HG03442 (cell line): ENCODE data around the gene CFAP92.
"Not testable (repeated sequence)": the region's sequence is repeated elsewhere in the genome, so short reads cannot be mapped to it uniquely, and the experiment has no call there.

Experiments used
- ATAC-seq: cut with Tn5 transposase; IDR thresholded peaks from one replicate; pipeline ENCODE4 v1.9.1; 2021; ENCODE audit warnings: mild to moderate bottlenecking, moderate library complexity; ENCODE audit not compliant: unreplicated experiment

Gene CFAP92

DNA sequence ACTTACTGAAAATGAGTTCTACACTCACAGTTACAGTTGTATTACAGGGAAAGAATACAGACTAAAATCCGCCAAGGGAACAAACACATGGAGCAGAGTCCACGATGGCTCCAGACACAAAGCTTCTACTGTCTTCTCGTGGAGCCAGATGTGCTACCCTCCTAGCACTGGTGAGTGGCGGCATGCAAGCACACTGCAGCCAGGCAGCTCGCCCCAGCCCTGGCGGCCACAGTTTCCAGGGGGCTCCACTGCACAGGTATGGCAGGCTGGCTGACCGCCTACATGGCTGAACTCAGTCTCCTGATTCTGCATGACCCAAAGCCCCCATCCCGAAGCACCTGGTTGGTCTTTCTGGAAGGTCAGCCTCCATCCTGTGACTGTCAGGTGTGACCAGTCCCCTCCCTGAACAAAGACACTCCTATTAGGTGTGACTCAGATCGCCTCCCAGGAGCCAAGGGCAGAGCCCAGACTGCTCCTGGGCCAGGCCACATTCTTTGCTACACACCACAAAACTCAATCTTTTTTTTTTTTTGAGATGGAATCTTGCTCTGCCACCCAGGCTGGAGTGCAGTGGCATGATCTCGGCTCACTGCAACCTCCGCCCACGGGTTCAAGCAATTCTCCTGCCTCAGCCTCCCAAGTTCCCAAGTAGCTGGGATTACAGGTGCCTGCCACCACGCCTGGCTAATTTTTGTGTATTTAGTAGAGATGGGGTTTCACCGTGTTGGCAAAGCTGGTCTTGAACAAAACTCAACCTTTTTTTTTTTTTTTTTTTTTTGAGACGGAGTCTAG lies 51.5 kb downstream of the CFAP92 start:
- ATAC-seq, result no peak

DNA sequence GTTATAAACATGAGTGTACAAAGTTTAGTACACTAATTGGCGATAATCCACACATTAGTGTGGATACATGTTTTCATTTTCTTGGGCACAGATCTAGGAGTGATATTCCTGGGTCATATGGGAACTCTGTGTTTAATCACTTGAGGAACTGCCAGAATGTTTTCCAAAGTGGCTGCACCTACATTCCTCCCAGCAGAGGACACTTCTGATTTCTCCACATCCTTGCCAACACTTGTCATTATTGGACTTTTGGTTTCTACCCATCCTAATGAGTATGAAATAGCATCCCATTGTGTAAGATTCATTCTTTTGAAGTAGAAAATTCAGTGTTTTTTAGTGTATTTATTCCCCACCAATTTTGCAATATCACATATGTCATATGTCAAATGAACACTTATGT lies 53.6 kb downstream of the CFAP92 start:
- no peak for ATAC-seq

DNA sequence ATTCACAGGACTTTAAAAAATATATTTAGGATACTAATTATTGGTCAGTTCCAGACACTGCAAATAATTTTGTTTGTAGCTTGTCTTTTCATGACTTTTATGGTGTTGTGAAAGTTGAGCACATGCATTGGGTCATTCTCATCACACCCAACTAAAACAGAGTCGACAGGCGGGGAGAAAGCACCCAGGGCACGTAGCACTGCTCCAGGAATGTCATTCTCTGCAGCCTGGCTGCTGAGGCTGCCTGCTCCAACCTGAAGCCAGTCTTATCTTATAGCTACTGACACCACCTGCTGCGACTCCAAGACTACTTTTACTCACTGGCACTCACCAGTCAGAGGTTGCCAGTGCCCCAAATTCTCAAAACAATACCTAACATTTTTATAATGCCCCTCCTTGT lies 57.5 kb downstream of the CFAP92 start:
- no peak for ATAC-seq

DNA sequence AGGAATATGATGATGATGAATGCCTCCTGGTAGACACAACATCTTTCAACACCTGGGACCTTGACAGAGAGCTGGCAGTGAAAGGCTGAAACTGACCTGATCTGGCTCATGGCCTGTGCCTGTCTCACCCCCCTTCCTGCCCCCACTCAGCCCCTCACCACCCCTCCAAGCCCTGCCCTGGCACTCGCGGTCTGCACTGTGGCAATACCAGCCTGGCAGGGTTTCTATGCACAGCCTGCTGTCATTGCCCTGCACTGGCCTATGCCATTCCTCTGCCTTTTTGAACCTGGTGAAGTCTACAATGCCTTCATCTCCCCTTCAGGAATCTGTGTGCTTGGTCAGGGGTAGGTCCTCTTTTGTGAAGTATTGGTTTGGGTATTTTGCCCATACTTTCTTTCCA lies 58.0 kb downstream of the CFAP92 start:
- ATAC-seq, result no peak

DNA sequence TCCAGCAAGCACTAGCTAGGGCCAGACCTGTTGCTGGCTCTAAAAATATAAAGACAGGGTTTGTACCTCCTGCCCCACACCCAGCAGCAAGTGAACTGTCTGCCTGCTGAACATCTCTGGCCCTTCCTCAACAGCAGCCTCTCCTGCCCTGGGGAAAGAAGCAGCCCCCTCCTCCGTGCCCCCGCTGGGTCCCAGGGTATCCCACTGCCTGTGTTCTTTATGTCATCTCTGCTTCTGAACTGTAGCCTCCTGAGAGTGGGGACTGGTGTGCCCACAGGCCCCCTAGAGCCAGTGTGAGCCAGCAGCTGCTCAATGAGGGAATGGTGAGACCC lies 60.0 kb downstream of the CFAP92 start:
- no peak for ATAC-seq

DNA sequence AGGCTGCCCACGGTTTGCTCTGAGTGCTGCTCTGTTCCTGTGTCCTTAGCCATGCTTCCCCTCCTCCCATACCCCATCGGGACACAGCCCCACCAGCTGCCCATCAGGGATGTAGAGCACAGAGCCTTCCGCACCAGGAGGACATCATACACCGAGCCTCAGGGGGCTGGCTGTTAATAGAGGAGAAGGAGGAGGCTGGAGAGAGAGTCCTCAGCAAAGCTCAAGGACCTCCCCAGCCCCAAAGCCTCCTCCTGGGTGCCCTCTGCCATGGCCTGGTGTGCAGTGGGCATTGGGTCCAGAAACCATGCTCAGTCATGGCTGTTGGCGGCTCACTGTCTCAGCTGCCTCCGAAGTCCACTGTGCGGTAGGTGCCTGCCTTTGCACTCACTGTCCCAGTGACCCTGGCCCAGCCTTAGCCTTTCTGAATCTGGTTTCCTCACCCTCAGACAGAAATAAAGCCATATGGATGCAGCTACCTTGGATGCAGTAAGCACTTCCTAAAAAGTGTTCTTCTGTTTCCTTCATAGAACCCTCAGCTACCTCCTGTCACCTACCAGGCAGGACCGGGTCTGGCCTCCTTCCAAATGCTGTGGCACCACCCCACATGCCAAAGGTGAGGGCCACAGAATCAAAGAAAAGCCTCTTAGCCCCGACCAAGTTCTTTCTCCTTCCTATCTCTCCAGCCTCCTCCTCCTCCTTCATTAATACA lies 60.5 kb downstream of the CFAP92 start:
- no peak for ATAC-seq

DNA sequence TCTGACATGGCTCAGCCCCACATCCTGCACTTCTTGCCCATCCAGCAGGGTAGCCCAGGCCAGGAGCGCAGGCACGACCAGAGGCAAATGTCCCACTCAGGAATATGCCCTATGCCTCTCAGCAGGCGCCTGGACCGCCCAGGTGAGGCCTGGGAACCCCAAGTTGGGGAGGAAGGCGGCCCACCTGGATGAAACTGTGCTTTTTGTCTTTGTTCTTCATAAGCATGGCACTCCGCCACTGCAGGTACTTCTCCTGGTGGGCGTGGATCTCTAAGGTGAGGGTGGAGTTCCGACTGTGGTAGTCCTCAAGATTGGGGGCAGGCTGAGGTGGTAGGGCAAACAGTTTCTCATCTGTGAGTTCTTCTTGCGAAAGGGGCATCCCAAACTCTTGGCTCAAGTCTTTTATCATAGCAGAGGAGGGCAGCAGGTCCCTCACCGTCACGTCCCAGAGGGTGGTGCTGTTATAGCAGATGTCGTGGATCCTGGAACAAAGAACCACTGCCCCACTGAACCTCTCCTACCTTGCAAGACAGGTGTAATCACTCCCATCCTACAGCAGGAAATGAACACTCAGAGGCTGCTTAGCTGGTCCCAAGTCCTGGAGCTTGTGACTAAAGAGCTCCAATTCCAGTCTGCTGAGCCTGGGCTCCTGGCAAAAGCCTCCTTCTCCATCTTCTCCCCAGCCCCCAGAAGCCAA lies 61.2 kb downstream of the CFAP92 start:
- ATAC-seq, result no peak

DNA sequence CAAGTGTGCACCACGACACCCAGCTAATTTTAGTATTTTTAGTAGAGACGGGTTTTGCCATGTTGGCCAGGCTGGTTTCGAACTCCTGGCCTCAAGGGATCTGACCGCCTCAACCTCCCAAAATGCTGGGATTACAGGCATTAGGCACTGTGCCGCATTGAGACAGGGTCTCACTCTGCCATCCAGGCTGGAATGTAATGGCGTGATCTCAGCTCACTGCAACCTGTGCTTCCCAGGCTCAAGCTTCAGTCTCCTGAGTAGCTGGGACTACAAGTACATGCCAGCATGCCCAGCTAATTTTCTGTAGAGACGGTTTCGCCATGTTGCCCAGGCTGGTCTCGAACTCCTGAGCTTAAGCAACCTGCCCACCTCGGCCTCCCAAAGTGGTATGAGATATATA lies 62.8 kb downstream of the CFAP92 start:
- ATAC-seq, result no peak

DNA sequence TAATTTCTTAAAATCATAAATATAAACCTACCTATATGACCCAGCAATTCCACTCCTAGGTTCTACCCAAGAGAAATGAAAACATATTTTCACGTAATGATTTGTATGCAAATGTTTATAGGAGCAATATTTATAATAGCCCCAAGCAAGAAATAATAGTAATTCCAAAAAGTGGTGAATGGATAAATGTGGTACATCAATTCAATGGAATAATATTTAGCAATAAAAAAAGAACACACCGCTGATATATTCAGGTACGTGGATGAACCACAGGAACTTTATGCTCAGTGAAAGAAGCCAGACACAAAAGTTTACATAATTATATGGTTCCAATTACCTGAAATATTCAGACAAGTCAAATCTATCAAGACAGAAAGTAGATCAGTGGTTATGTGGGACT lies 64.5 kb downstream of the CFAP92 start:
- ATAC-seq, result no peak

DNA sequence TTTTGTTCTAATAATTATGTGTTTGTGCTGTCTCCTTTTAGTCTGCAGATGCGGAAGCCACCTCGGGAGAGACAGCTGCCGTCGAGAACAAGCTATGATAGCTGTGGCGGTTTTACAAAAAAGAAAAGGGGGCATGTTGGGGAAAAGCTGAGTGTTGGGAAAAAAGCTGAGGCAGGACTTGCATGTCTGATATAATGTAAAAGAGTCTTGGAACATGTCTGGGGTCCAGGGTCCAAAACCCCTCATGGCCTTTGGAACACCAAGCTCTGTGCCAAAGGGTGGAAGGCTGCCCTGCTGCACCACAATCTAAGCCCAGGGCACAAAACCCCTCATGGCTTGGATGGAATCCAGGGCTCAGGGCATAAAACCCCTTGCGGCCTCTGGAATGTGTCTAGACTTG lies 69.9 kb downstream of the CFAP92 start:
- ATAC-seq, result not testable (repeated sequence)

DNA sequence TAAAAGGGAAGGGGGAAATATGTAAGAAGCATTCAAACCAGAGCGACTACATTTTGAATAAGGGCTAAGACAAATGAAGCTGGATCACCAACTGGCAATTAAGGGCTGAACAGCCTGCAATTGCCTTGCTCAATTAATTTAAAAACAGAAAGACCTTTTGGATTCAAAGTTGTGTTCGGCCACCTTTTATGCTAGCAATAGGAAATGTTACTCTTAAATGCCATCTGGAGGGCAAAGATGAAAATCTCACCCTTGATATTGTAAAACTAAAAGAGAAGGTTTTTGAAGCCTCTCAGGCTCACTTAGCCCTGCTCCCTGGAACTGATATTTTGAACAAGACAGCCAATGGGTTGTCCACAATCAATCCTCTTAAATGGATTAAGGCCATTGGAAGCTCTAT lies 70.3 kb downstream of the CFAP92 start:
- no peak for ATAC-seq

DNA sequence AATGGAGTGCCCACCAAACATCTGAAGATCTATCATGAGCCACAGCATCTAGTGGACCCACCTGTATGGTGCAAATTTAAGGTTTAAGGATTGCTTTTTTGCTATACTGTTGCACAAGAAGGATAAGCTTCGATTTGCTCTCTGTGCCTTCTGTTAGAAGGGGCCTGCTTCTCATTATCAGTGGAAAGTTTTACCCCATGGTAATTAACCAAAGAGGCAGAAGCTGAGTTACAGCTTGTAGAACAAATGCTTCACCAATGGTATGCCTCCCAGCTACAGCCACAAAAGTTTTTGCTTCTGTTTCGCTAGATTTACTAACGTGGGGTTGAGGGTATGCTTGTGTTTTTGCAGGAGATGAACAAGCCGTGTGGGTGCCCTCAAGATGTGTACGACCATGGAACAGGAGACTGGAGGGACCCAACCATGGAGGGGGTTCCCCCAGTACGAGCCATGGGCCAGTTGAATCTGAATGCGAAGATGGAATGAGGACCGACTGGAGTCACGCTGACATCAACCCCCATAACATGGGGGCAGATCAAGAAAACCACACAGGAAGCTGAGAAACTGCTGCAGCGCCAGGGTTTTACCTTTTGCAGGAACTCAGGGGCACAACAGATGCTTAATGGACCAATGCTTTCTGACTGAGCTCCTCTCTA lies 70.9 kb downstream of the CFAP92 start:
- no peak for ATAC-seq

DNA sequence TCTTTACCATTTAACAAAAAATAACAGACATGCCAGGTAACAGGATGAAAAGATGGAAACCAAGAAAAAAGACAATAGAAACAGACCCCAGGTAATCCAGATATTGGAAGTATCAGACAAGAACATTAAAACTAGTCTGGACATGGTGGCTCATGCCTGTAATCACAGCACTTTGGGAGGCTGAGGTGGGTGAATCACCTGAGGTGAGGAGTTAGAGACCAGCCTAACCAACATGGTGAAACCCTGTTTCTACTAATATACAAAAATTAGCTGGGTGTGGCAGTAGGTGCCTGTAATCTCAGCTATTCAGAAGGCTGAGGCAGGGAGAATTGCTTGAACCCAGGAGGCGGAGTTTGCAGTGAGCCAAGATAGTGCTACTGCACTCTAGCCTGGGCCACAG lies 73.9 kb downstream of the CFAP92 start:
- ATAC-seq, result no peak

DNA sequence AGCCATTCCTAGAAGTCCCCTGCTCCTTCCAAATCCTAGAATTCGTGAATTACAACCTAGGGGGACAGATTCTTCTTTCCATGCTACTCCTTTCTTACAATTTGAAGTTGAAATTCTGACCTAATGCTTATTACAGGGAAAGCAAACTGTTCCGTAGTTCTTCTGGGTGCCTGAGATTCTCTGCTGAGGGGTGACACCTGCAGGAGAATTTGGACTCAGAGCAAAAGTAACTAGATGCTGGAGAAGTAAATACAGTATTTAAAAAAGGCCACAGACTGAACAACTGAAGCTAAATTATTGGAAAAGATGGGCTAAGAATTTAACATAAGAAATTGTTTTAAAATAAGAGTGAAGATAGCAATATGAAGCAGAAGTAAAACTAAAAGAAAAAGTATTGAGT lies 76.6 kb downstream of the CFAP92 start:
- no peak for ATAC-seq

DNA sequence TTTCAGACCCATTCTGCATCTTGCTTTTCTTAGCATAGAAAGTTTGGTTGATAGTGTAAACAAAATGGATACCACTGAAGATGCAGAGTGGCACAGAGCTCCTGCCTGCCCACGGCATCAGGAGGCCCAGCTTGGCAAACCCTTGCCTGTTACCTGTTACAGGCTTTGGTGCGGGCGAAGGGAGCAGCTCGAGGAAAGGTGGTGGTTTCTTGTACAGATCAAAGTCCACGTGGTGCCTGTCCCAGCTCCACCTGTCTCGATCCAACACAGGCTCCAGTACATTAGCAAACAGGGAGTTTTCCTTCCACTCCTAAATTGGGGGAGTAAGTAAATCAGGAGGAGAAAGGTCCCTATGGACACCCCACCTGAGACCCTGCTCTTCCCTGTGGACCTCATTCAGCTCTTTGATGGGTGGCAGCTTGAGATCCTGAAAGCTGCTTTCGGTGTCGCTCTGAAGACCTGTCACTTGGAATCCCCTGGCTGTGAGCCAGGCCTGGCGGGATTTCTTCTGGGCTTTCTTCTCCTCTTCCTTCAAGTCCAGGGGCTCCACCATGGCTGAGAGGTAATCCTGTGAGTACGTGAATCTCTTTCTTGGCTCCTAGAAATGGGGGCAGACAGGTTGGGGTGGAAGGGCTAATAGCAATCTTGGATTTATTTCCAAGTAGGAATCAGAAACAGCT lies 78.8 kb downstream of the CFAP92 start:
- ATAC-seq, result no peak

DNA sequence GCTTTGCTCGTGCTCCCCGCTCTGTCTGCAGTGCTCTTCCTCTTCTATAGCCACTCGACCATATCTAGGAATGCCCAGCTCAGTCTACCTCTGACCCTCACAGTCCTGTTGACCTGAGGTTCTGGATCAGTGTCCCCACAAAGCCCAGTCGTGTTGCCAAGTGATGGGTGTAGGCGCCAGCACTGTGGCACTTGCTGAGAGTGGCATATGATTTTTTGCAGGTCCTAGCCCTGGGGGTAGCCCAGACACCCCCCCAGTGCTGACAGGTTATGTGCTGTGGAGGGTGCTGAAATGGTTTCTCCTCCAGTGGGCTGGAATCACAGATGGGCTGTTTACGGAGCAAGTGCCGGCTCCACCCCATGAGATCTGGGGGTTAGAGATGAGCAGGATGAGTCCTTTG lies 82.0 kb downstream of the CFAP92 start:
- ATAC-seq, result no peak

DNA sequence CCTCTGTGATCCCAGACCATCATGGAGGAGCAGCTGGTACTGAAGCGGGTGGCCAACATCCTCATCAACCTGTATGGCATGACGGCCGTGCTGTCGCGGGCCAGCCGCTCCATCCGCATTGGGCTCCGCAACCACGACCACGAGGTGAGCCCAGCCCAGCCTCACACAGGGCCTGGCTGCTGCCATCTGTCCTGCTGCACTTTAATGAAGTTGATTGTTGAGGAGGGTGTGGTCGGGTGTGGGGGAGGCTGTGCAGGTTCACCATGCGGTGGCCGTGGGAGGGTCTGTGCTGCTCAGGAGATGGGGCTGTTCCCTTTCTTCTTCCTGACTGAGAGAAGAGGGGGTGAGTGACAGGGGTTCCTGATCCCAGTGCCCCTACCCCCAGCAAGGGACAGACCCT lies 83.9 kb downstream of the CFAP92 start:
- ATAC-seq, result no peak

DNA sequence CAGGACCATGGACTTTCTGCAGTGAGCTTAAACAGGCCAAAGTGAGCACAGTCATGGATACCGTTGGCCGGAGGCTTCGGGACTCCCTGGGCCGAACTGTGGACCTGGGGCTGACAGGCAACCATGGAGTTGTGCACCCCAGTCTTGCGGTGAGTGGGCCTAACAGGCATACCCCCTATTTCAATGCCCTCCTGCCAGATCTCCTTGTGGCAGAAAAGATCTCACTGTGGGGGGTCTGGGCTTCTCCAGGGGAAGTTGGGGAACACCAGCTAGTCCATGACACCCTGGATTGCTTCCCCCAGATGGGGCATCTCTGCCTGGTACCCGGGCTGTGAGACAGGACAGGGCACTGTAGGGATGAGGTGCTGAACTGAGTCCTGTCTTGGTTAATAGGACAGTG lies 84.9 kb downstream of the CFAP92 start:
- no peak for ATAC-seq

DNA sequence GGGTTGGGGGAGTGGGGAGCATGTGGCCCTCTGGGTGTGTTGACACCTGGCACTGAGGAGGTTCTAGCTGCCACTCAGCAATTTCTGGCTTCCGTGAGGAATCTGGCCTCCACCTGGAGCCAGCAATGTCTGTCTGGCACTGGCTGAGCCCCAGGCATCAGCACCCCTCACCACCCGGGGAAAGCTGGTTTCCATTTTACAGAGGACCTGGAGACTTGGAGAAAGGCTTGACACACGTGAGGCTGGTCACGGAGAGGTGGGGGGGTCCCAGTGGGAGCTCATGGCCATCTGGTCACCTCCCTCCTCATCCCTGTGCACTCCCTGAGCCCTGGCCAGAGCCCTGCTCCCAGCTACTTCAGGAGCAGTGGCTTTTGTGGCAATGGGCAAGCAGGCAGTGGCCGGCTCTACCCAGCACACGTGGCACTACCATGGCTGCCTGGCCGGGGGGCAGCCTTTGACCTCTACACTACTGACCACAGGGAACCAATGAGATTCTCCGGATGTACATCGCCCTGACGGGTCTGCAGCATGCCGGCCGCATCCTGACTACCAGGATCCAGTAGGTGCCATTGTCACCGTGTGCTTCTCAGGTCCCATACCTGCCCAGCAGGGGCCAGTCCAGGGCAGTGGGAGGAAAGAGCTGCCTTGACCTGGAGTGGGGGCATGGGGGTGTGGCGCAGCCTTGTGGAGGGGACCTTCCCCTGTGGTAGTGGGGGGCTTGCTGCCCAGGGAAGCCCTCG lies 86.0 kb downstream of the CFAP92 start:
- no peak for ATAC-seq

DNA sequence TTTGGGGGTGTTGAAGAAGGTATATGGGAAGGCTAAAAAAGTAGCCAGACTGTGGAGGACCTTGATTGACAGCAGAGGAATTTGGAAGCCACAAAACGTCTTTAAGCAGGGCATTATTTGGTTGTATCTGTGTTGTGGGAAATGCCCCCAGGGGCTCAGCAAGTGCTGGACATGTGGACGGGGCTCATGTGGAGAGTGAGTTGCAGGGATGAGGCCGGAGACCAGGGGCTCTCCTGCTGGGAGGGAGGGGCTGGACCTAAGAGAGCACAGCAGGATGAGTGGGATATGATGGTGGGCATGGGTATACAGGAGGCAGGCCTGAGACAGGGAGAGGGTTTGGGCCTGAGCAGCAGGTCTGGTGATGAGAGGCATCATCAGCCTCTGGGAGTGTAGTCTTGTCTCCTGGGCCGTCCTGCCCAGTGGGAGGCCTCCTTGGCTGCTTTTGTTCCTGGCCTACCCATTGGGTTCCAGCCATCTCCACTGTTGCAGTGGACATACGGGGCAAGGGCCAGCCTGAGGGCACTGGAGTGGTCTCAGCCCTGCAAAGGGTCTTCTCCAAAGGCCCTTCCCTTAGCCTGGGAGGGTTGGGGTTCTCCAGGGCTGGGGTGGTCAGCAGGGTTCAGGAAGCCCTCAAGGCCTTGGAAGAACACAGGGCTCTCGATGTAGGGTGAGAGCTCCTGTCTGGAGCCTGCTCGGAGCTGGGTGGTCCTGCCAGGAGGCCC lies 86.9 kb downstream of the CFAP92 start:
- ATAC-seq, result no peak
